WTC11 (cell line): ENCODE data around the gene DNAAF8. TPM values are rescaled to one million over a fixed set of nuclear protein-coding genes. Genes with fewer than 3 reads are reported as not detected.

Source experiments
- ATAC-seq: fragments of 200-7000 bp; cut with Tn5 transposase; 2 replicates; pipeline ENCODE4 v1.10.0; 2021; ENCODE audit warnings: mild to moderate bottlenecking, moderate library complexity
- CTCF ChIA-PET: fragments of 300-600 bp; sonication (Branson Sonifier 250); formaldehyde crosslinking; loops from one replicate; lab custom pipeline; 2021; ENCODE audit warnings: antibody characterized with exemption; lab: Charles Lee
- POLR2A ChIA-PET: fragments of 350-600 bp; sonication (Branson Sonifier 250); formaldehyde crosslinking; loops from one replicate; lab custom pipeline; 2021; ENCODE audit warnings: antibody characterized with exemption; lab: Charles Lee
- DNase-seq: peaks from one replicate; pipeline ENCODE4 v3.0.0; 2021; ENCODE audit warnings: low spot score
- H3K27ac Mint-ChIP-seq: 2 replicates; pipeline ENCODE4 v1.8.0; 2021; ENCODE audit warnings: mixed read lengths
- H3K27me3 Mint-ChIP-seq: 2 replicates; pipeline ENCODE4 v1.8.0; 2021; ENCODE audit warnings: low read depth, mild to moderate bottlenecking, moderate library complexity, mixed read lengths
- H3K36me3 Mint-ChIP-seq: 2 replicates; pipeline ENCODE4 v1.8.0; 2021; ENCODE audit warnings: mixed read lengths
- H3K4me1 Mint-ChIP-seq: 2 replicates; pipeline ENCODE4 v1.8.0; 2022; ENCODE audit warnings: mixed read lengths
- H3K4me3 Mint-ChIP-seq: 2 replicates; pipeline ENCODE4 v1.8.0; 2021; ENCODE audit warnings: mild to moderate bottlenecking, moderate library complexity, mixed read lengths
- H3K9me3 Mint-ChIP-seq: 2 replicates; pipeline ENCODE4 v1.8.0; 2021; ENCODE audit warnings: mixed read lengths
- CBFB ChIP-seq: sonication (generic); formaldehyde crosslinking; IDR thresholded peaks from 2 replicates; pipeline ENCODE4 v1.8.1; 2022; ENCODE audit warnings: mild to moderate bottlenecking, low read depth, missing genetic modification reagents
- ETV6 ChIP-seq: sonication (generic); formaldehyde crosslinking; IDR thresholded peaks from 2 replicates; pipeline ENCODE4 v1.8.1; 2022; ENCODE audit warnings: mild to moderate bottlenecking, missing genetic modification reagents
- GRHL2 ChIP-seq: fragments of 250-450 bp; sonication (Bioruptor Pico); IDR thresholded peaks from 2 replicates; pipeline ENCODE4 v1.8.0; 2022; ENCODE audit warnings: mild to moderate bottlenecking, moderate library complexity; ENCODE audit not compliant: insufficient replicate concordance, severe bottlenecking
- JUN ChIP-seq: sonication (generic); formaldehyde crosslinking; IDR thresholded peaks from 2 replicates; pipeline ENCODE4 v1.8.0; 2023; ENCODE audit warnings: mild to moderate bottlenecking, missing genetic modification reagents
- NFE2L1 ChIP-seq: sonication (generic); formaldehyde crosslinking; IDR thresholded peaks from 2 replicates; pipeline ENCODE4 v1.8.1; 2023; ENCODE audit warnings: missing genetic modification reagents
- NR2C2 ChIP-seq: sonication (generic); formaldehyde crosslinking; IDR thresholded peaks from 2 replicates; pipeline ENCODE4 v1.8.0; 2022; ENCODE audit warnings: mild to moderate bottlenecking, missing genetic modification reagents
- SMAD3 ChIP-seq: sonication (generic); formaldehyde crosslinking; IDR thresholded peaks from 2 replicates; pipeline ENCODE4 v1.8.0; 2022; ENCODE audit warnings: missing genetic modification reagents, mild to moderate bottlenecking, borderline replicate concordance
- TCF7 ChIP-seq: sonication (generic); formaldehyde crosslinking; IDR thresholded peaks from 2 replicates; pipeline ENCODE4 v1.8.0; 2022; ENCODE audit warnings: mild to moderate bottlenecking, low read depth, missing genetic modification reagents, moderate library complexity
- TEAD4 ChIP-seq: sonication (generic); formaldehyde crosslinking; IDR thresholded peaks from 2 replicates; pipeline ENCODE4 v1.8.0; 2022; ENCODE audit warnings: mild to moderate bottlenecking, missing genetic modification reagents
- ZNF121 ChIP-seq: sonication (generic); formaldehyde crosslinking; IDR thresholded peaks from 2 replicates; pipeline ENCODE4 v1.8.0; 2023; ENCODE audit warnings: missing genetic modification reagents
- ZNF263 ChIP-seq: sonication (generic); formaldehyde crosslinking; IDR thresholded peaks from 2 replicates; pipeline ENCODE4 v1.8.1; 2022; ENCODE audit warnings: low read depth, mild to moderate bottlenecking, moderate library complexity, missing genetic modification reagents
- ZNF396 ChIP-seq: fragments of 250-450 bp; sonication (Bioruptor Pico); IDR thresholded peaks from 2 replicates; pipeline ENCODE4 v1.8.0; 2021; ENCODE audit warnings: mild to moderate bottlenecking, moderate library complexity, borderline replicate concordance
- total RNA-seq: library from RNA; stranded (reverse); gene quantifications from 3 replicates; pipeline ENCODE4 v1.2.3, GENCODE V29; 2021
- TF ChIP-seq, protein P1 (sequence below): fragments of 250-450 bp; sonication (Bioruptor Pico); IDR thresholded peaks from 2 replicates; pipeline ENCODE4 v2.1.2; 2022; ENCODE audit warnings: mild to moderate bottlenecking, moderate library complexity
- TF ChIP-seq, protein P2 (sequence below): fragments of 250-450 bp; sonication (Bioruptor Pico); IDR thresholded peaks from 2 replicates; pipeline ENCODE4 v1.9.0; 2021; ENCODE audit warnings: mild to moderate bottlenecking
- TF ChIP-seq, protein P3 (sequence below): sonication (generic); formaldehyde crosslinking; IDR thresholded peaks from 2 replicates; pipeline ENCODE4 v1.8.0; 2022; ENCODE audit warnings: missing genetic modification reagents
- TF ChIP-seq, protein P4 (sequence below): sonication (generic); formaldehyde crosslinking; IDR thresholded peaks from 2 replicates; pipeline ENCODE4 v1.8.0; 2022; ENCODE audit warnings: mild to moderate bottlenecking, missing genetic modification reagents
- TF ChIP-seq, protein P5 (sequence below): sonication (generic); formaldehyde crosslinking; IDR thresholded peaks from 2 replicates; pipeline ENCODE4 v1.8.0; 2022; ENCODE audit warnings: mild to moderate bottlenecking, missing genetic modification reagents
- TF ChIP-seq, protein P6 (sequence below): sonication (generic); formaldehyde crosslinking; IDR thresholded peaks from 2 replicates; pipeline ENCODE4 v1.8.1; 2023; ENCODE audit warnings: mild to moderate bottlenecking, missing genetic modification reagents, moderate library complexity

Gene DNAAF8
- total RNA-seq, 1 experiment from 2014 or later: 0.09 TPM

DNA sequence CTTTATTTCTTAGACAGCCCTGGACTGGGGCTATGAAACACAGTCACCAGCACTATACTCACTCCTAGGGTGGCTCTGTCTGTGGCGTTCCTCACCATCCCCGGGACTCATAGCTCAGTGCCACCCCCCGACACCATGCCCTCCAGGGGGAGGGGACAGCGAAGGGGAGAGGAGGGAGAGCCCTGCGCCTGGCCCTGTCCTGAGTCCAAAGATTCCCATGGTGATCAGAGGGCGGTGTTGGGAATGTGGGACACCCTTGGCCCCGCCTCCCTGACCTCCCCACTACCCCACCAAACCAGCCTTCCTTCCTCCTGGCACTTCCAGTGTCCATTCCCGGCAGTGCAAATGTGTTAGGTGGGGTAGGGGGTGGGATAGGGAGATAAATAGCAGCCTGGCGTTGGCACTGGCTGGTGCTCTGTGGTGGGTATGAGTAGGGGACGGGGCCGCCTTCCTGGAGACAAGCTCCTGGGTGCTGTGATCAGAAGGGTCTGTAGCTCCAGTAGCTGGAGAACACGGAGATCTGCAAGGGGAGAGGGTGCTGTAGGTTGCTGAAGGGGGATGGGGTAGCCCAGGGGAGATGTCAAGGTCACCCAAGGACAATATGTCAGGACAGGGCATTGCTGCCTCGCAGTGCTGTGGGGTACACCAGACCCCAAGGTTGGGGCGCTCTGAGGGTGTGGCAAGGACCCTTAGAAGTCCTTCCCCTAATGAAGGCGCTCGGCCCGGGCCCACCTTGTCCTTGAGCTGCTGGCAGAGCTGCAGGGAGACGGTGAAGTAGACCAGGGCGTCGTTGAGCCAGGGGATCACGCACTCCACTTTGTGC lies 62.9 kb downstream of the DNAAF8 start:
- H3K27me3 Mint-ChIP-seq: no peaks in the 10 kb centered on the region
- POLR2A ChIA-PET: no interaction called here
- no peak for ATAC-seq
- no peak for TF ChIP-seq ZNF396 (CRISPR knock-in tag)
- TF ChIP-seq ETV6 (CRISPR knock-in tag): no peak
- TF ChIP-seq, protein P1, sequence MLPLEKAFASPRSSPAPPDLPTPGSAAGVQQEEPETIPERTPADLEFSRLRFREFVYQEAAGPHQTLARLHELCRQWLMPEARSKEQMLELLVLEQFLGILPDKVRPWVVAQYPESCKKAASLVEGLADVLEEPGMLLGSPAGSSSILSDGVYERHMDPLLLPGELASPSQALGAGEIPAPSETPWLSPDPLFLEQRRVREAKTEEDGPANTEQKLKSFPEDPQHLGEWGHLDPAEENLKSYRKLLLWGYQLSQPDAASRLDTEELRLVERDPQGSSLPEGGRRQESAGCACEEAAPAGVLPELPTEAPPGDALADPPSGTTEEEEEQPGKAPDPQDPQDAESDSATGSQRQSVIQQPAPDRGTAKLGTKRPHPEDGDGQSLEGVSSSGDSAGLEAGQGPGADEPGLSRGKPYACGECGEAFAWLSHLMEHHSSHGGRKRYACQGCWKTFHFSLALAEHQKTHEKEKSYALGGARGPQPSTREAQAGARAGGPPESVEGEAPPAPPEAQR: no peak
- TF ChIP-seq NR2C2 (CRISPR knock-in tag): no peak
- peaks cover 4% of the 10 kb centered on the region; the same call in 1 of the 2 replicates for H3K36me3 Mint-ChIP-seq
- H3K9me3 Mint-ChIP-seq: no peaks in the 10 kb centered on the region
- peaks cover 9% of the 10 kb centered on the region for H3K4me1 Mint-ChIP-seq
- DNase-seq: no peak
- H3K4me3 Mint-ChIP-seq: no peak overlapping the region
- CTCF ChIA-PET: no interaction called here
- H3K27ac Mint-ChIP-seq: peak overlapping the region; percentile 78

DNA sequence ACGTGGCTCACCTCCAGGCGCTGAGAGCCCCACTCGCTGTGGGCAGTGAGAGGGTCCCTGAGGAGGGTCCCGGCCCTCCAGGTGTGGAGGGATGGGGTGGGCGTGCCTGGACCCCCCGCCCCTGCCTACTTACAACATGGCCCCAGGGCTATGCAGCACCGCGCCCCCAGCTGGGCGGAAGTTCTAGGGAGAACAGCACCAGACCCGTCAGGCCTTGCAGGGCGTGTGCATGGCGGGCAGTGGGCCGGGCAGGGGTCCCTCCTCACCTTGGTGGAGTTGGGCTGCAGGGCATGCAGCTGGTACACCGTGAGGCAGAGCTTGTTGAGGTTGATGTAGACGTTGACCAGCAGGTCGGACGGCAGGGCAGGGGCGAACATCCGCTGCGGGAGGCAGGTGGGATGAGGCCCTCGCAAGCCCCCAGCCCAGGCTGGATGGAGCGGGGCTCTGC lies 63.5 kb downstream of the DNAAF8 start:
- TF ChIP-seq TCF7 (CRISPR knock-in tag) (no peak), GRHL2 (CRISPR knock-in tag) (no peak), CBFB (CRISPR knock-in tag) (no peak), ZNF263 (no peak), NR2C2 (CRISPR knock-in tag) (no peak), ZNF121 (no peak), TEAD4 (no peak), SMAD3 (no peak), NFE2L1 (CRISPR knock-in tag) (no peak), JUN (no peak)
- TF ChIP-seq, protein P2, sequence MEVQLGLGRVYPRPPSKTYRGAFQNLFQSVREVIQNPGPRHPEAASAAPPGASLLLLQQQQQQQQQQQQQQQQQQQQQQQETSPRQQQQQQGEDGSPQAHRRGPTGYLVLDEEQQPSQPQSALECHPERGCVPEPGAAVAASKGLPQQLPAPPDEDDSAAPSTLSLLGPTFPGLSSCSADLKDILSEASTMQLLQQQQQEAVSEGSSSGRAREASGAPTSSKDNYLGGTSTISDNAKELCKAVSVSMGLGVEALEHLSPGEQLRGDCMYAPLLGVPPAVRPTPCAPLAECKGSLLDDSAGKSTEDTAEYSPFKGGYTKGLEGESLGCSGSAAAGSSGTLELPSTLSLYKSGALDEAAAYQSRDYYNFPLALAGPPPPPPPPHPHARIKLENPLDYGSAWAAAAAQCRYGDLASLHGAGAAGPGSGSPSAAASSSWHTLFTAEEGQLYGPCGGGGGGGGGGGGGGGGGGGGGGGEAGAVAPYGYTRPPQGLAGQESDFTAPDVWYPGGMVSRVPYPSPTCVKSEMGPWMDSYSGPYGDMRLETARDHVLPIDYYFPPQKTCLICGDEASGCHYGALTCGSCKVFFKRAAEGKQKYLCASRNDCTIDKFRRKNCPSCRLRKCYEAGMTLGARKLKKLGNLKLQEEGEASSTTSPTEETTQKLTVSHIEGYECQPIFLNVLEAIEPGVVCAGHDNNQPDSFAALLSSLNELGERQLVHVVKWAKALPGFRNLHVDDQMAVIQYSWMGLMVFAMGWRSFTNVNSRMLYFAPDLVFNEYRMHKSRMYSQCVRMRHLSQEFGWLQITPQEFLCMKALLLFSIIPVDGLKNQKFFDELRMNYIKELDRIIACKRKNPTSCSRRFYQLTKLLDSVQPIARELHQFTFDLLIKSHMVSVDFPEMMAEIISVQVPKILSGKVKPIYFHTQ (CRISPR knock-in tag): no peak
- TF ChIP-seq, protein P3, sequence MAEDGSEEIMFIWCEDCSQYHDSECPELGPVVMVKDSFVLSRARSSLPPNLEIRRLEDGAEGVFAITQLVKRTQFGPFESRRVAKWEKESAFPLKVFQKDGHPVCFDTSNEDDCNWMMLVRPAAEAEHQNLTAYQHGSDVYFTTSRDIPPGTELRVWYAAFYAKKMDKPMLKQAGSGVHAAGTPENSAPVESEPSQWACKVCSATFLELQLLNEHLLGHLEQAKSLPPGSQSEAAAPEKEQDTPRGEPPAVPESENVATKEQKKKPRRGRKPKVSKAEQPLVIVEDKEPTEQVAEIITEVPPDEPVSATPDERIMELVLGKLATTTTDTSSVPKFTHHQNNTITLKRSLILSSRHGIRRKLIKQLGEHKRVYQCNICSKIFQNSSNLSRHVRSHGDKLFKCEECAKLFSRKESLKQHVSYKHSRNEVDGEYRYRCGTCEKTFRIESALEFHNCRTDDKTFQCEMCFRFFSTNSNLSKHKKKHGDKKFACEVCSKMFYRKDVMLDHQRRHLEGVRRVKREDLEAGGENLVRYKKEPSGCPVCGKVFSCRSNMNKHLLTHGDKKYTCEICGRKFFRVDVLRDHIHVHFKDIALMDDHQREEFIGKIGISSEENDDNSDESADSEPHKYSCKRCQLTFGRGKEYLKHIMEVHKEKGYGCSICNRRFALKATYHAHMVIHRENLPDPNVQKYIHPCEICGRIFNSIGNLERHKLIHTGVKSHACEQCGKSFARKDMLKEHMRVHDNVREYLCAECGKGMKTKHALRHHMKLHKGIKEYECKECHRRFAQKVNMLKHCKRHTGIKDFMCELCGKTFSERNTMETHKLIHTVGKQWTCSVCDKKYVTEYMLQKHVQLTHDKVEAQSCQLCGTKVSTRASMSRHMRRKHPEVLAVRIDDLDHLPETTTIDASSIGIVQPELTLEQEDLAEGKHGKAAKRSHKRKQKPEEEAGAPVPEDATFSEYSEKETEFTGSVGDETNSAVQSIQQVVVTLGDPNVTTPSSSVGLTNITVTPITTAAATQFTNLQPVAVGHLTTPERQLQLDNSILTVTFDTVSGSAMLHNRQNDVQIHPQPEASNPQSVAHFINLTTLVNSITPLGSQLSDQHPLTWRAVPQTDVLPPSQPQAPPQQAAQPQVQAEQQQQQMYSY (CRISPR knock-in tag): no peak
- TF ChIP-seq, protein P4, sequence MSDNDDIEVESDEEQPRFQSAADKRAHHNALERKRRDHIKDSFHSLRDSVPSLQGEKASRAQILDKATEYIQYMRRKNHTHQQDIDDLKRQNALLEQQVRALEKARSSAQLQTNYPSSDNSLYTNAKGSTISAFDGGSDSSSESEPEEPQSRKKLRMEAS (CRISPR knock-in tag): no peak
- TF ChIP-seq, protein P5, sequence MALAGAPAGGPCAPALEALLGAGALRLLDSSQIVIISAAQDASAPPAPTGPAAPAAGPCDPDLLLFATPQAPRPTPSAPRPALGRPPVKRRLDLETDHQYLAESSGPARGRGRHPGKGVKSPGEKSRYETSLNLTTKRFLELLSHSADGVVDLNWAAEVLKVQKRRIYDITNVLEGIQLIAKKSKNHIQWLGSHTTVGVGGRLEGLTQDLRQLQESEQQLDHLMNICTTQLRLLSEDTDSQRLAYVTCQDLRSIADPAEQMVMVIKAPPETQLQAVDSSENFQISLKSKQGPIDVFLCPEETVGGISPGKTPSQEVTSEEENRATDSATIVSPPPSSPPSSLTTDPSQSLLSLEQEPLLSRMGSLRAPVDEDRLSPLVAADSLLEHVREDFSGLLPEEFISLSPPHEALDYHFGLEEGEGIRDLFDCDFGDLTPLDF: no peak
- TF ChIP-seq, protein P6, sequence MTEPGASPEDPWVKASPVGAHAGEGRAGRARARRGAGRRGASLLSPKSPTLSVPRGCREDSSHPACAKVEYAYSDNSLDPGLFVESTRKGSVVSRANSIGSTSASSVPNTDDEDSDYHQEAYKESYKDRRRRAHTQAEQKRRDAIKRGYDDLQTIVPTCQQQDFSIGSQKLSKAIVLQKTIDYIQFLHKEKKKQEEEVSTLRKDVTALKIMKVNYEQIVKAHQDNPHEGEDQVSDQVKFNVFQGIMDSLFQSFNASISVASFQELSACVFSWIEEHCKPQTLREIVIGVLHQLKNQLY (CRISPR knock-in tag): no peak
- POLR2A ChIA-PET: no interaction called here
- ATAC-seq (no peak), DNase-seq (no peak)
- peaks cover 9% of the 10 kb centered on the region for H3K4me1 Mint-ChIP-seq
- H3K27me3 Mint-ChIP-seq: no peaks in the 10 kb centered on the region
- peaks cover 4% of the 10 kb centered on the region; the same call in 1 of the 2 replicates for H3K36me3 Mint-ChIP-seq
- H3K4me3 Mint-ChIP-seq: no peak overlapping the region
- H3K27ac Mint-ChIP-seq: no peak overlapping the region
- H3K9me3 Mint-ChIP-seq: no peaks in the 10 kb centered on the region
- CTCF ChIA-PET: no interaction called here
